ENCODE measurements around the gene NFE2L1. TPM values are rescaled to one million over a fixed set of nuclear protein-coding genes. Genes with fewer than 3 reads are reported as not detected.

Gene NFE2L1
- total RNA-seq, 1 experiment from 2014 or later, result 161 TPM

DNA sequence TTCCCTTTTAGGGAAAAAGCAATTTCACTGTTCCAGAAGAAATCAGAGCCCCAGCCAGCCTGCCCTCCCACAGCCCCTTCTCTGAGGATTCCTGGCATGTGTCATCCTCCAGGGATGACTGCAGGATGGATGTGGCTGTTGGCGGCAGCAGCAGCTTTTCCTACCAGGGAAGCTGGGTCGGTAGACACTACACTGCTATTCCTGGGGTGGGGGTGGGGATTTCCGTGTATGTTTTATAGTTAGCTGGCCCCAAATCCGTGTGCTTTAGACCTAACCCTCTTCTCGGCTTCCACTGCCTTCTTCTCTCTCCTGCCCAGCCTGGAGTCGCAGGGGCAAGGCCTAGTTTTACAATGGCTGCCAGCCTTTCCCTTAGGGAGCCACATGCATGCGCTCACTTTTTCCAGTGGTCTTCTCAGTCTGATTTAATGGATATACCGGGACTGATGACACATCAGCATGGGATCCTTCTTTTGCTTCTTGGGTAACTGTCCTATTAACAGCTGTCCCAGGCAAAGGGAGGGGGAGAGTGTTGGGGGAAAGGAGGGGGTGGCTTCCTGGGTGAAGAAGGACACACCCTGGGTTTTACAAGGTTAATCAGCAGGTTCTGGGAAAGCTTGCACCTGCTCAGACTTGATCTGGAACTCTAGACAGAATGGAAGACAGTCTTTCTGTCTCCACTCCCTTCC lies 2.7 kb upstream of the NFE2L1 start:
- WGBS (ENCODE audit: extremely low coverage, insufficient read length, low lambda C conversion rate), result no CpG with 5 or more reads among the region's 8 CpGs
- Histone ChIP-seq H2AK5ac (ENCODE audit: insufficient read length, low read length) (no peak overlapping the region), H3K79me1 (ENCODE audit: insufficient read depth, low read depth, low read length, poor library complexity, severe bottlenecking) (no peaks in the 10 kb centered on the region), H3K23ac (ENCODE audit: insufficient read length, low read depth, low read length) (no peak overlapping the region), H3K9ac (ENCODE audit: extremely low read depth, insufficient read length, low read length) (no peak overlapping the region), H4K5ac (ENCODE audit: insufficient read length, low read depth, low read length) (no peak overlapping the region), H3K4me1 (ENCODE audit: insufficient read depth, low read length) (no peaks in the 10 kb centered on the region), H2AFZ (ENCODE audit: low read length) (no peak overlapping the region), H3K56ac (ENCODE audit: insufficient read length, low read depth, low read length) (no peak overlapping the region), H4K20me1 (ENCODE audit: control insufficient read depth, insufficient read depth, insufficient read length) (no peaks in the 10 kb centered on the region), H3K79me2 (ENCODE audit: insufficient read depth, low read length) (peaks cover 6% of the 10 kb centered on the region; the same call in 1 of the 2 replicates), H2BK120ac (ENCODE audit: low read depth, low read length, poor library complexity, severe bottlenecking) (no peak overlapping the region), H2BK5ac (ENCODE audit: insufficient read length, low read length) (no peak overlapping the region), H3K9me3 (ENCODE audit: control insufficient read depth, low read depth, low read length) (no peaks in the 10 kb centered on the region), H3K14ac (ENCODE audit: insufficient read depth, low read length) (no peak overlapping the region), H3K23me2 (ENCODE audit: insufficient read length, low read depth, low read length, poor library complexity, severe bottlenecking) (peaks cover 11% of the 10 kb centered on the region), H3K4me2 (ENCODE audit: insufficient read depth, insufficient read length, low read length) (no peak overlapping the region), H3K27me3 (ENCODE audit: insufficient read depth, low read length) (no peaks in the 10 kb centered on the region), H3K27ac (ENCODE audit: insufficient read length, low read depth, low read length) (no peak overlapping the region), H2BK12ac (ENCODE audit: insufficient read length, low read depth, low read length) (no peak overlapping the region), H3K18ac (ENCODE audit: insufficient read length, low read depth, low read length) (no peak overlapping the region), H2BK20ac (ENCODE audit: low read depth, low read length, poor library complexity, severe bottlenecking) (no peak overlapping the region), H3K4ac (ENCODE audit: low read depth, low read length) (no peak overlapping the region), H3T11ph (ENCODE audit: low read length) (no peak overlapping the region), H2BK15ac (ENCODE audit: low read depth, low read length) (no peak overlapping the region), H4K8ac (replicated peaks; ENCODE audit: insufficient read length, low read depth, low read length) (no peak overlapping the region), H4K91ac (ENCODE audit: insufficient read length, low read depth, low read length) (no peak overlapping the region)
- Mint-ChIP-seq H3K27me3 (ENCODE audit: low read depth) (no peaks in the 10 kb centered on the region; the same call in none of the 2 replicates), H3K27ac (peak overlapping the region; percentile 8 to 81 (median 42); a peak in 3 of 7 replicates), H3K9me3 (no peaks in the 10 kb centered on the region; a peak in 1 of 5 replicates), H3K4me1 (peaks cover 26 to 36% of the 10 kb centered on the region in 2 experiments), H3K4me3 (peak overlapping the region; percentile 67 to 89; a peak in 4 of 5 replicates), H3K36me3 (ENCODE audit: insufficient read depth in 1 of 3, low read depth in 3 of 3) (peaks cover 1 to 5% (median 2%) of the 10 kb centered on the region in 3 experiments; a peak in 6 of 7 replicates)
- TF ChIP-seq, protein P1, sequence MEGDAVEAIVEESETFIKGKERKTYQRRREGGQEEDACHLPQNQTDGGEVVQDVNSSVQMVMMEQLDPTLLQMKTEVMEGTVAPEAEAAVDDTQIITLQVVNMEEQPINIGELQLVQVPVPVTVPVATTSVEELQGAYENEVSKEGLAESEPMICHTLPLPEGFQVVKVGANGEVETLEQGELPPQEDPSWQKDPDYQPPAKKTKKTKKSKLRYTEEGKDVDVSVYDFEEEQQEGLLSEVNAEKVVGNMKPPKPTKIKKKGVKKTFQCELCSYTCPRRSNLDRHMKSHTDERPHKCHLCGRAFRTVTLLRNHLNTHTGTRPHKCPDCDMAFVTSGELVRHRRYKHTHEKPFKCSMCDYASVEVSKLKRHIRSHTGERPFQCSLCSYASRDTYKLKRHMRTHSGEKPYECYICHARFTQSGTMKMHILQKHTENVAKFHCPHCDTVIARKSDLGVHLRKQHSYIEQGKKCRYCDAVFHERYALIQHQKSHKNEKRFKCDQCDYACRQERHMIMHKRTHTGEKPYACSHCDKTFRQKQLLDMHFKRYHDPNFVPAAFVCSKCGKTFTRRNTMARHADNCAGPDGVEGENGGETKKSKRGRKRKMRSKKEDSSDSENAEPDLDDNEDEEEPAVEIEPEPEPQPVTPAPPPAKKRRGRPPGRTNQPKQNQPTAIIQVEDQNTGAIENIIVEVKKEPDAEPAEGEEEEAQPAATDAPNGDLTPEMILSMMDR (conservative IDR thresholded peaks at IDR 0.05), result no peak
- no peak for DNase-seq

Measured in H9 (cell line).